AG09319 (cell line): ENCODE data around the gene SIGLEC10.
"Not testable (repeated sequence)": the region's sequence is repeated elsewhere in the genome, so short reads cannot be mapped to it uniquely, and the experiment has no call there.

ENCODE experiments used
- DNase-seq: peaks from one replicate; pipeline ENCODE4 v3.0.0-alpha.2; 2010; ENCODE audit warnings: low read depth; ENCODE audit errors: extremely low read depth
- CTCF ChIP-seq: IDR thresholded peaks from 2 replicates; pipeline ENCODE4 v1.5.1; 2011; ENCODE audit warnings: low read depth, mild to moderate bottlenecking, inconsistent platforms, low read length, moderate library complexity

SIGLEC10 gene

DNA sequence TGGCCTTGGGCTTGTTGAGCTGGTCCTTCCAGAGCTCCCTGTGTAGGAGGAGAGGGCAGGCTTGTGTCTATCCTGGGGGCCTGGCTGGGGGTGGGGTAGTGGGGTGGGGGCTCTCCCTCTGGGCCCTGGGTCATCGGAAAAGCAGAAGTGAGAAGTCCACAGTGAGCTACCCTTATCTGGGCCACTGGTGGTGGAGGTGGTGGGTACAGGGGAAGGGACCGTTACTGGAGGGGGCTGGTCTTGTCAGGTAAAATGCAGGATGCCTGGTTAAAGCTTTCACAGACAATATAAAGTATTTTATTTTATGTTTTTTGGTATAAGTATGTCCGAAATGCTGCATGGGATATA, 342 bp upstream of the SIGLEC10 start:
- no peak for TF ChIP-seq CTCF
- DNase-seq: no peak

GRCh38 chr19:51416422-51416821, 1.0 kb downstream of the SIGLEC10 start:
- not testable (repeated sequence) for DNase-seq

- no peak for TF ChIP-seq CTCF
- DNase-seq: no peak
Observed at GRCh38 chr19:51415187-51415586, 2.3 kb downstream of the SIGLEC10 start.

- no peak for DNase-seq
- no peak for TF ChIP-seq CTCF
Observed at GRCh38 chr19:51410950-51411748, 6.3 kb downstream of the SIGLEC10 start.

DNA sequence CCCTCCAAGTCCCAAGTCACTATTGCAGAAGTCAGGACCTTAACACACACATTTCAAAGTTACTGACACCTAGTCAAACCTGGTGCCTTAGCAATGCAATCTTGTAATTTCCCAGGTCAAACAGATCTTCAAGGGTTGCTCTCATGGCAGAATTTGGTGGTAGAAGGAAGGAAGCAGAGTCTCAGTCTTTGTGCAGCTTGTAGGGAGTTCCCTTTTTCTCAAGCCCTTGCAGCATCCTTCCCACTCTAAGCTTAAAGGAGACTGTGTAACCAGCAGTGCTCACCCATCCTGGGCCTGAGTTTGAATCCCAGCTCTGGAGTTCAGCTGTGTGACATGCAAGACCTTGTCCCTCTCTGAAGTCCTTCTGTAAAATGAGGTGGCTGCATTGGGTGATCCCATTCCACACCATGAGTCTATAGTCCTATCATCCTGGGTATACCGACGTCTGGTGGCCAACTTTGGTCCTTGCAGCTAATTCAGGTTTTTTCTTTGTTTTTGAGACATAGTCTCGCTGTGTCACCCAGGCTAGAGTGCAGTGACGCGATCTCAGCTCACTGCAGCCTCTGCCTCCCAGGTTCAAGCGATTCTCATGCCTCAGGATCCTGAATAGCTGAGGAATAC, 9.8 kb downstream of the SIGLEC10 start:
- TF ChIP-seq CTCF: peak; percentile 34
- DNase-seq: no peak

- TF ChIP-seq CTCF: no peak
- no peak for DNase-seq
Observed at GRCh38 chr19:51402117-51402516, 15.3 kb downstream of the SIGLEC10 start.

DNA sequence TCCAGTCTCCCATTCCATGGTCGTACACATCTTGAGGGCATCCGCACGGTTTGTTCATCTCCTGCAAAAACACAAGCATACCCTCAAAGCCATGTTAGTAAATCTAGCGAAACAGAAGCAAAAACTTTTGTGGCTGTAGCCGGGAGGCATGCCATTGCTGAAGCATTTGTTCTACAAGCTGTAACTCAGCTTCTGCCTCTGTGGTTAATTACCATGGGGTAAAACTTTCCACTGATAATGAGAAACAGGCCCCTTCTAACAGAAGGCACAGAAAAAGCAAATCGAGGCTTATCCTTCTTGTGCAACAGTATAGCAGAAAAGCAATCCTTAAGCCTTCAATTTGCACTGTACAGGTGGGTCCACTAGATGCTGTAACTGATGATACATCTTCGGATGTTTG, 17.5 kb downstream of the SIGLEC10 start:
- not testable (repeated sequence) for DNase-seq

GRCh38 chr19:51399231-51399630, 18.2 kb downstream of the SIGLEC10 start:
- no peak for DNase-seq
- TF ChIP-seq CTCF: no peak
